Endothelial cell (in vitro differentiated cells): ENCODE results near the gene FNDC1. TPM values are rescaled to one million over a fixed set of nuclear protein-coding genes. Genes with fewer than 3 reads are reported as not detected.

ENCODE experiments used
- DNase-seq: peaks from one replicate; pipeline ENCODE4 v3.0.0; 2021; ENCODE audit warnings: low spot score
- H3K27ac Mint-ChIP-seq: one replicate; pipeline ENCODE4 v1.8.0; 2021; ENCODE audit warnings: mixed read lengths, inconsistent platforms; ENCODE audit not compliant: unreplicated experiment
- H3K27me3 Mint-ChIP-seq: one replicate; pipeline ENCODE4 v1.8.0; 2021; ENCODE audit warnings: mild to moderate bottlenecking, moderate library complexity, mixed read lengths, inconsistent platforms; ENCODE audit not compliant: unreplicated experiment
- H3K36me3 Mint-ChIP-seq: one replicate; pipeline ENCODE4 v1.8.0; 2021; ENCODE audit warnings: mild to moderate bottlenecking, low read depth, mixed read lengths, inconsistent platforms; ENCODE audit not compliant: unreplicated experiment
- H3K4me1 Mint-ChIP-seq: one replicate; pipeline ENCODE4 v1.8.0; 2021; ENCODE audit warnings: mild to moderate bottlenecking, mixed read lengths, inconsistent platforms; ENCODE audit not compliant: unreplicated experiment
- H3K4me3 Mint-ChIP-seq: one replicate; pipeline ENCODE4 v1.8.0; 2021; ENCODE audit warnings: mild to moderate bottlenecking, mixed read lengths, inconsistent platforms; ENCODE audit not compliant: unreplicated experiment
- H3K9me3 Mint-ChIP-seq: one replicate; pipeline ENCODE4 v1.8.0; 2021; ENCODE audit warnings: mixed read lengths, inconsistent platforms; ENCODE audit not compliant: unreplicated experiment
- CTCF ChIP-seq: fragments of 200-600 bp; sonication (generic); IDR thresholded peaks from one replicate; pipeline ENCODE4 v1.5.0; 2021; ENCODE audit warnings: antibody characterized with exemption; ENCODE audit not compliant: unreplicated experiment
- total RNA-seq: library from RNA; stranded (reverse); fragmentation: NEBNext Ultra II Directional; extraction: Animal tissue kit (Norgen Biotek cat#: 25700); gene quantifications from one replicate; pipeline ENCODE4 v1.2.1, GENCODE V29; 2021; ENCODE audit not compliant: unreplicated experiment

FNDC1 gene
- total RNA-seq, 1 donor from 2014 or later = 1.2 TPM

- Mint-ChIP-seq H3K27me3 (peaks cover 2% of the 10 kb centered on the region), H3K4me1 (peaks cover 13% of the 10 kb centered on the region), H3K27ac (no peak overlapping the region), H3K9me3 (no peaks in the 10 kb centered on the region), H3K36me3 (peaks cover 4% of the 10 kb centered on the region), H3K4me3 (no peak overlapping the region)
- TF ChIP-seq CTCF = no peak
- DNase-seq = no peak
Measured at GRCh38 chr6:159194421-159194820, 25.2 kb downstream of the FNDC1 start.

GRCh38 chr6:159196430-159196975, 27.3 kb downstream of the FNDC1 start:
- Mint-ChIP-seq H3K4me1 (peaks cover 10% of the 10 kb centered on the region), H3K27me3 (no peaks in the 10 kb centered on the region), H3K4me3 (no peak overlapping the region), H3K36me3 (no peaks in the 10 kb centered on the region), H3K9me3 (no peaks in the 10 kb centered on the region), H3K27ac (no peak overlapping the region)
- no peak for TF ChIP-seq CTCF
- no peak for DNase-seq

- Mint-ChIP-seq H3K4me1 (peaks cover 10% of the 10 kb centered on the region), H3K9me3 (no peaks in the 10 kb centered on the region), H3K27ac (no peak overlapping the region), H3K36me3 (no peaks in the 10 kb centered on the region), H3K27me3 (no peaks in the 10 kb centered on the region), H3K4me3 (no peak overlapping the region)
- TF ChIP-seq CTCF = no peak
- DNase-seq = no peak
Measured at GRCh38 chr6:159197251-159197650, 28.1 kb downstream of the FNDC1 start.

- H3K27me3 Mint-ChIP-seq = no peaks in the 10 kb centered on the region
- peaks cover 17% of the 10 kb centered on the region for H3K4me1 Mint-ChIP-seq
- no peak overlapping the region for H3K4me3 Mint-ChIP-seq
- no peak for DNase-seq
- TF ChIP-seq CTCF = no peak
- no peaks in the 10 kb centered on the region for H3K36me3 Mint-ChIP-seq
- H3K9me3 Mint-ChIP-seq = no peaks in the 10 kb centered on the region
- H3K27ac Mint-ChIP-seq = no peak overlapping the region
Measured at GRCh38 chr6:159201336-159201735, 32.1 kb downstream of the FNDC1 start.

GRCh38 chr6:159203304-159204005, 34.3 kb downstream of the FNDC1 start:
- no peak for TF ChIP-seq CTCF
- Mint-ChIP-seq H3K4me3 (no peak overlapping the region), H3K27me3 (no peaks in the 10 kb centered on the region), H3K9me3 (no peaks in the 10 kb centered on the region), H3K36me3 (no peaks in the 10 kb centered on the region), H3K27ac (no peak overlapping the region), H3K4me1 (peaks cover 17% of the 10 kb centered on the region)
- no peak for DNase-seq
